ENCODE results near the gene HM13.
A peak's percentile ranks its signal among the peaks of the same experiment; 100 is the strongest.

Gene HM13

GRCh38 chr20:31593221-31594001, 79.2 kb downstream of the HM13 start:
- no peak overlapping the region for H2AFZ ChIP-seq (ENCODE audit: low read length)
- H3K4me2 ChIP-seq (ENCODE audit: insufficient read depth, low read length, poor library complexity, severe bottlenecking), result no peak overlapping the region
- H2BK120ac ChIP-seq (ENCODE audit: low read depth, low read length), result peak overlapping the region; percentile 24
- H3K79me1 ChIP-seq (ENCODE audit: low read depth, low read length), result no peaks in the 10 kb centered on the region
- H4K8ac ChIP-seq (ENCODE audit: low read depth, low read length), result no peak overlapping the region
- WGBS, 2 donors (ENCODE audit: extremely low coverage in 2 of 2, insufficient read length in 2 of 2, insufficient replicate concordance in 1 of 2), result no CpG with 5 or more reads among the region's 11 CpGs
- peak overlapping the region; percentile 12 for H3K14ac ChIP-seq (ENCODE audit: low read length)
- H3K9me3 ChIP-seq (replicated peaks in 1 of 2; ENCODE audit: control insufficient read depth in 2 of 2, insufficient read depth in 1 of 2, low read depth in 1 of 2, low read length in 2 of 2), result no peaks in the 10 kb centered on the region
- peak overlapping the region; percentile 99 for H2AK5ac ChIP-seq (ENCODE audit: low read depth, low read length)
- no peak overlapping the region for H3K27ac ChIP-seq (replicated peaks; ENCODE audit: low read length)
- H3K27me3 ChIP-seq (ENCODE audit: control insufficient read depth in 3 of 3, insufficient read depth in 3 of 3, low read depth in 1 of 3, low read length in 3 of 3), result no peaks in the 10 kb centered on the region
- no peak overlapping the region for H3K23ac ChIP-seq (ENCODE audit: low read depth, low read length, poor library complexity)
- peak overlapping the region; percentile 96 for H2BK15ac ChIP-seq (ENCODE audit: low read length)
- no peak overlapping the region for H3K9ac ChIP-seq (ENCODE audit: low read depth, low read length, poor library complexity)
- H4K91ac ChIP-seq (ENCODE audit: low read depth, low read length, poor library complexity), result peak overlapping the region; percentile 80
- no peaks in the 10 kb centered on the region for H3K36me3 ChIP-seq (replicated peaks in 1 of 2; ENCODE audit: control insufficient read depth in 2 of 2, insufficient read depth in 2 of 2, low read length in 2 of 2)
- no peak overlapping the region for H3K4me3 ChIP-seq (ENCODE audit: low read length in 2 of 2)
- no peak overlapping the region for H3K4ac ChIP-seq (ENCODE audit: low read length)
- H2BK12ac ChIP-seq (ENCODE audit: low read length), result peak overlapping the region; percentile 89
- H3K18ac ChIP-seq (ENCODE audit: low read length), result peak overlapping the region; percentile 78
- DNase-seq (ENCODE audit: low spot score), result no peak
- H3K4me1 ChIP-seq (ENCODE audit: control insufficient read depth in 2 of 2, insufficient read depth in 1 of 2, low read depth in 1 of 2, low read length in 2 of 2), result peaks cover 15 to 18% of the 10 kb centered on the region in 2 donors
- H2BK5ac ChIP-seq (ENCODE audit: low read length), result peak overlapping the region; percentile 76

- Histone ChIP-seq H3K4me3 (ENCODE audit: low read length in 2 of 2) (no peak overlapping the region), H2AK5ac (ENCODE audit: low read depth, low read length) (peak overlapping the region; percentile 99), H3K4me2 (ENCODE audit: insufficient read depth, low read length, poor library complexity, severe bottlenecking) (no peak overlapping the region), H3K4me1 (ENCODE audit: control insufficient read depth in 2 of 2, insufficient read depth in 1 of 2, low read depth in 1 of 2, low read length in 2 of 2) (peaks cover 15 to 18% of the 10 kb centered on the region in 2 donors), H3K9ac (ENCODE audit: low read depth, low read length, poor library complexity) (no peak overlapping the region), H2BK120ac (ENCODE audit: low read depth, low read length) (peak overlapping the region; percentile 24), H2BK5ac (ENCODE audit: low read length) (peak overlapping the region; percentile 76), H3K23ac (ENCODE audit: low read depth, low read length, poor library complexity) (no peak overlapping the region), H2AFZ (ENCODE audit: low read length) (peak overlapping the region; percentile 64), H3K27ac (replicated peaks; ENCODE audit: low read length) (no peak overlapping the region), H2BK12ac (ENCODE audit: low read length) (peak overlapping the region; percentile 89), H3K4ac (ENCODE audit: low read length) (no peak overlapping the region), H3K27me3 (ENCODE audit: control insufficient read depth in 3 of 3, insufficient read depth in 3 of 3, low read depth in 1 of 3, low read length in 3 of 3) (no peaks in the 10 kb centered on the region), H3K18ac (ENCODE audit: low read length) (peak overlapping the region; percentile 64), H3K14ac (ENCODE audit: low read length) (no peak overlapping the region), H3K9me3 (replicated peaks in 1 of 2; ENCODE audit: control insufficient read depth in 2 of 2, insufficient read depth in 1 of 2, low read depth in 1 of 2, low read length in 2 of 2) (no peaks in the 10 kb centered on the region), H3K36me3 (replicated peaks in 1 of 2; ENCODE audit: control insufficient read depth in 2 of 2, insufficient read depth in 2 of 2, low read length in 2 of 2) (no peaks in the 10 kb centered on the region), H4K8ac (ENCODE audit: low read depth, low read length) (no peak overlapping the region), H3K79me1 (ENCODE audit: low read depth, low read length) (no peaks in the 10 kb centered on the region), H4K91ac (ENCODE audit: low read depth, low read length, poor library complexity) (no peak overlapping the region), H2BK15ac (ENCODE audit: low read length) (peak overlapping the region; percentile 96)
- DNase-seq (ENCODE audit: low spot score), result no peak
- WGBS, 2 donors (ENCODE audit: extremely low coverage in 2 of 2, insufficient read length in 2 of 2, insufficient replicate concordance in 1 of 2), result no CpG with 5 or more reads among the region's 13 CpGs
Observed at GRCh38 chr20:31594002-31594557, 79.8 kb downstream of the HM13 start.

- Histone ChIP-seq H3K18ac (ENCODE audit: low read length) (peak overlapping the region; percentile 27), H3K4me3 (ENCODE audit: low read length in 2 of 2) (no peak overlapping the region), H2BK120ac (ENCODE audit: low read depth, low read length) (no peak overlapping the region), H3K4me1 (ENCODE audit: control insufficient read depth in 2 of 2, insufficient read depth in 1 of 2, low read depth in 1 of 2, low read length in 2 of 2) (peaks cover 15 to 18% of the 10 kb centered on the region in 2 donors), H3K9me3 (replicated peaks in 1 of 2; ENCODE audit: control insufficient read depth in 2 of 2, insufficient read depth in 1 of 2, low read depth in 1 of 2, low read length in 2 of 2) (no peaks in the 10 kb centered on the region), H2AK5ac (ENCODE audit: low read depth, low read length) (peak overlapping the region; percentile 22), H2BK15ac (ENCODE audit: low read length) (no peak overlapping the region), H3K4ac (ENCODE audit: low read length) (no peak overlapping the region), H2AFZ (ENCODE audit: low read length) (peak overlapping the region; percentile 64), H3K27ac (replicated peaks; ENCODE audit: low read length) (no peak overlapping the region), H2BK5ac (ENCODE audit: low read length) (no peak overlapping the region), H2BK12ac (ENCODE audit: low read length) (no peak overlapping the region), H3K27me3 (ENCODE audit: control insufficient read depth in 3 of 3, insufficient read depth in 3 of 3, low read depth in 1 of 3, low read length in 3 of 3) (no peaks in the 10 kb centered on the region), H3K36me3 (replicated peaks in 1 of 2; ENCODE audit: control insufficient read depth in 2 of 2, insufficient read depth in 2 of 2, low read length in 2 of 2) (no peaks in the 10 kb centered on the region), H4K91ac (ENCODE audit: low read depth, low read length, poor library complexity) (no peak overlapping the region), H3K4me2 (ENCODE audit: insufficient read depth, low read length, poor library complexity, severe bottlenecking) (no peak overlapping the region), H4K8ac (ENCODE audit: low read depth, low read length) (no peak overlapping the region), H3K79me1 (ENCODE audit: low read depth, low read length) (no peaks in the 10 kb centered on the region), H3K9ac (ENCODE audit: low read depth, low read length, poor library complexity) (no peak overlapping the region), H3K23ac (ENCODE audit: low read depth, low read length, poor library complexity) (no peak overlapping the region), H3K14ac (ENCODE audit: low read length) (peak overlapping the region; percentile 26)
- no peak for DNase-seq (ENCODE audit: low spot score)
- 100% methylated on average over 3 of the region's 11 CpGs; no CpG with 5 or more reads in 1 of the 2 donors for WGBS, 2 donors (ENCODE audit: extremely low coverage in 2 of 2, insufficient read length in 2 of 2, insufficient replicate concordance in 1 of 2)
Observed at GRCh38 chr20:31594558-31595379, 80.5 kb downstream of the HM13 start.

GRCh38 chr20:31595380-31595653, 81.1 kb downstream of the HM13 start:
- Histone ChIP-seq H2AK5ac (ENCODE audit: low read depth, low read length) (no peak overlapping the region), H3K4ac (ENCODE audit: low read length) (no peak overlapping the region), H4K91ac (ENCODE audit: low read depth, low read length, poor library complexity) (no peak overlapping the region), H2BK12ac (ENCODE audit: low read length) (no peak overlapping the region), H2AFZ (ENCODE audit: low read length) (no peak overlapping the region), H3K23ac (ENCODE audit: low read depth, low read length, poor library complexity) (no peak overlapping the region), H3K36me3 (replicated peaks in 1 of 2; ENCODE audit: control insufficient read depth in 2 of 2, insufficient read depth in 2 of 2, low read length in 2 of 2) (no peaks in the 10 kb centered on the region), H3K27me3 (ENCODE audit: control insufficient read depth in 3 of 3, insufficient read depth in 3 of 3, low read depth in 1 of 3, low read length in 3 of 3) (no peaks in the 10 kb centered on the region), H3K9me3 (replicated peaks in 1 of 2; ENCODE audit: control insufficient read depth in 2 of 2, insufficient read depth in 1 of 2, low read depth in 1 of 2, low read length in 2 of 2) (no peaks in the 10 kb centered on the region), H4K8ac (ENCODE audit: low read depth, low read length) (no peak overlapping the region), H2BK15ac (ENCODE audit: low read length) (no peak overlapping the region), H3K9ac (ENCODE audit: low read depth, low read length, poor library complexity) (no peak overlapping the region), H3K4me3 (ENCODE audit: low read length in 2 of 2) (no peak overlapping the region), H2BK120ac (ENCODE audit: low read depth, low read length) (no peak overlapping the region), H3K27ac (replicated peaks; ENCODE audit: low read length) (no peak overlapping the region), H3K18ac (ENCODE audit: low read length) (no peak overlapping the region), H3K4me2 (ENCODE audit: insufficient read depth, low read length, poor library complexity, severe bottlenecking) (no peak overlapping the region), H2BK5ac (ENCODE audit: low read length) (no peak overlapping the region), H3K79me1 (ENCODE audit: low read depth, low read length) (no peaks in the 10 kb centered on the region), H3K4me1 (ENCODE audit: control insufficient read depth in 2 of 2, insufficient read depth in 1 of 2, low read depth in 1 of 2, low read length in 2 of 2) (peaks cover 15 to 18% of the 10 kb centered on the region in 2 donors), H3K14ac (ENCODE audit: low read length) (no peak overlapping the region)
- DNase-seq (ENCODE audit: low spot score), result no peak
- no CpG with 5 or more reads among the region's 3 CpGs for WGBS, 2 donors (ENCODE audit: extremely low coverage in 2 of 2, insufficient read length in 2 of 2, insufficient replicate concordance in 1 of 2)
